A549 treated with CORT108297 at 1 μM for 4 hours (cell line): ENCODE measurements around the gene CSNK1A1. TPM values are rescaled to one million over a fixed set of nuclear protein-coding genes. Genes with fewer than 3 reads are reported as not detected.

Experiments
- total RNA-seq: library from RNA; stranded (reverse); fragments of 200-300 nt; extraction: Qiagen RNA extraction; gene quantifications from 5 replicates; pipeline ENCODE4 v1.2.3, GENCODE V29; 2022

CSNK1A1 gene
- total RNA-seq = 113 to 136 TPM (median 125 TPM) in 5 replicates

GRCh38 chr5:149551227-149552037, at the start of gene CSNK1A1:
Gene CSNK1A1 (minus strand): TSS chr5:149551439. CDS start chr5:149550964, 475 bp downstream.

GRCh38 chr5:149581192-149581861, 30.1 kb upstream of the CSNK1A1 start, which contains the start of gene ARHGEF37:
Gene ARHGEF37 (plus strand): TSS chr5:149581498. CDS start chr5:149597770, 16,272 bp downstream.

Other genes starting within 250 kb of the CSNK1A1 start
- gene GRPEL2, start 205.9 kb downstream of the CSNK1A1 start, total RNA-seq = 6.0 to 8.5 TPM (median 7.5 TPM) in 5 replicates
- 2.6 to 2.9 TPM (median 2.6 TPM) in 5 replicates for gene PCYOX1L, start 193.4 kb downstream of the CSNK1A1 start, total RNA-seq
- gene IL17B, start 172.1 kb downstream of the CSNK1A1 start, total RNA-seq = 0.18 TPM in 1 of 5 replicates, not detected in the others
- 0.72 to 1.2 TPM (median 0.87 TPM) in 5 replicates for gene ARHGEF37, start 30.1 kb upstream of the CSNK1A1 start, total RNA-seq
- 2.6 to 3.6 TPM (median 3.0 TPM) in 5 replicates for gene PPARGC1B, start 178.9 kb upstream of the CSNK1A1 start, total RNA-seq